GM15510 (cell line): Measurements from ENCODE around the gene PGF.

ENCODE experiments used
- POLR2A ChIP-seq: IDR thresholded peaks from 3 replicates; pipeline ENCODE4 v1.6.1; 2011; ENCODE audit warnings: borderline replicate concordance; ENCODE audit not compliant: insufficient read length; ENCODE audit errors: extremely low read depth

PGF gene

DNA sequence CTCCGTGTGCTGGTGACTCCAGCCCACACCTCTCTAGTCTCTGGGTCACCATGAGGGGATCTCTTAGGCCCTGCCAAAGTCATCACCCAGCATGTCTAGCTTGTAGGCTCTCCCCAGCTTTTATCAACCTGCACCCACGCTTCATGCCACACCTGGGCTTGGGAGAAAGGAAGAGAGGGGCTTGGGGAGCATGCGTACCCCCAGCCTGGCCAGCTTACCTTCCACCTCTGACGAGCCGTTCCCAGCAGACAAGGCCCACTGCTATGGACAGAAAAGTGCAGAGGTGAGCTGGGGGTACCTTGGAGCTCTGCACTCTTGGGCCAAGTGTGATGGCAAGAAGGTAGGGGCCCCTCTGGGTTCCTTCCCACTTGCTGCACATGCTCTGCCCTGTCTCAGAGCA is 1.7 kb downstream of the PGF start:
- TF ChIP-seq POLR2A, result no peak

DNA sequence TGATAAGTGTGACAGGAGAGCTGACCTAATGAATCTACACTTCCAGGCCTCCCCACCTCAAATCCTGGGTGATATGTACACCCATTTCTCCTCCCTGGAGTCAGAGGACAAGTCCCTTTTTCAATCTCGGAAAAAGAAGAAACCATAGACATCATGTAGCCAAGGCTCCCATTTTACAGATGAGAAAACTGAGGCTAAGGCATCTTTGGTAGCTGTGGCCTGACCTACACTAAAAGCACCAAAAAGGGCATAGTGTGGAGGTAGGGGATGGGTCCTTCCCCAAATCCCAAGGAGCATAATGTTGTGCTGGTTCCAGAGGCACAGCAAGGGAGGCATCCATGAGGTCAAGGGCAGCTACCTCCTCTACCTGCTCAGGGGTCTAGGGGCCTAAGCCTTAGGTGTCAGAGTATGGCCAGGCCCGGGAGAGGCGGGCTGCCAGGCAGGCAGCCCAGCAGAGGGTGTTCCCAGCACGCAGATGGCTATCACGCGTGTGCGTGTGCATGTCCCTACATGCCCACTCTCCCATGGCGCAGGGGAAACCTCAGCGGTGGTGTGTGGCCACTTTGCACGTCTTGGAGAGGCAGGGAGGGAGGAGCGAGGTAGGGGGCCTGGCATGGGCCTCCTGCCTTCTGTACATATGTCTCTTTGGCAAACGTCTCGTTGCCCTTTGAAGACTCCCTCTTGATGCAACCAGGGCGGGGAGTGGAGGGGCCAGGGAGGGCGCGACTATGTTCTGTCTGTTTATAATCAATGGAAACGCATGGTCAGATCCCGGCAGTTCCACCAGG is 2.5 kb downstream of the PGF start:
- TF ChIP-seq POLR2A, result no peak

DNA sequence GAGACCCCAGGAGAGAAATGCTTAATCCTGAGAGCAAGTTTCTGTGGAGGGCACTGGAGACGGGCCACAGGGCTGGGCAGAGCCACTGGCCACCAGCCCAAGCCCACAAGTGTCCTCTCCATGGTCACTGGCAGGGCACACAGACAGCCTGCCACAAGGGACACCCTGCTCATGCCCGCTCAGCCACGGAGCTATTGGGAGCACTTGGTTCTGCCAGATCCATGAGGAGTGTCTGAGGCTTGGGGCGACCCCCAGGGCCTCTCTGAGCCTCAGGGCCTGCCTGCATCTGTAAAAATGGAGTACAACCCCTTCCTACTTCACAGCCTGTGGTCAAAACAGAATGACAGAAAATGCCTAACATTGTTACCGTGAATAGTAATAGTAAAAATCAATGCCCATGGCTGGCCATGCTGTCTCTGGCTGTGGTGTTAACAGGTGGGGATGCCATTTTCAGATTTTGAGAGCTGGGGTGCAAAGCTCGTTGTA is 3.2 kb downstream of the PGF start:
- TF ChIP-seq POLR2A, result no peak

DNA sequence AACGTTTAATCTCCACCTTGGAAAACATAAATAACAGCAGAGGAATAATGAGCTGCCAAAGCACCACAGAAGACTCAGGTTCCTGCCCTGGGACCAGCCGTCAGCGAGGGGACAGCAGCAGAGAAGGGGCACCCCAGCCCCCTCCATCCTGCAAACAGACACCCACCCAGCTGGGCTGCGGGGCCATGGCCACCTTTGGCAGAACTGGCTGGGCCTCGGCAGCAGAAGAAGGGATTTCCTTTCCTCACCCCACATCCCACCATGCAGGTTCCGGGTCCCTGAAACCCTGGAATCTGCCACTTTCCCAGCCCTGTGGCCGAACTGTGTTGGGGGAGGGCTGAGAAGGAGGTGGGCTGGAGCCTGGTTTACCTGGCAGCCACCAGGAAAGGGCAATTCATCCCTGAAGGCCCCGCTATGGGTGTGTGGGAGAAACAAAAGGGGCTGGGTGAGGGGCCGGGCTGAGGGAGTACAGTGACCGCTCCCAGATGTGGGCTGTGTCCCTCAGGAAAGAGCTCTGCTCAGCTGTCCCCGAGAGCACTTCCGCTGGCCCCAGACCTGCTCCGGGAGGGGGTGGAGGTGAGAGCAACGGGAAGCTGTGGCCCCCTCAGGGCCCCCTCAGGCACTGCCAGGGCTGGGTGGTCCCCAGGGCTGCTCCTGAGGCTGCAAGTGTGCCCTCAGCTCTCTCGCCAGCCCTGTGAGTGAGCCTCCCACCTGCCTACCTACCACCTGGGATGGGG is 3.8 kb downstream of the PGF start:
- TF ChIP-seq POLR2A, result no peak

DNA sequence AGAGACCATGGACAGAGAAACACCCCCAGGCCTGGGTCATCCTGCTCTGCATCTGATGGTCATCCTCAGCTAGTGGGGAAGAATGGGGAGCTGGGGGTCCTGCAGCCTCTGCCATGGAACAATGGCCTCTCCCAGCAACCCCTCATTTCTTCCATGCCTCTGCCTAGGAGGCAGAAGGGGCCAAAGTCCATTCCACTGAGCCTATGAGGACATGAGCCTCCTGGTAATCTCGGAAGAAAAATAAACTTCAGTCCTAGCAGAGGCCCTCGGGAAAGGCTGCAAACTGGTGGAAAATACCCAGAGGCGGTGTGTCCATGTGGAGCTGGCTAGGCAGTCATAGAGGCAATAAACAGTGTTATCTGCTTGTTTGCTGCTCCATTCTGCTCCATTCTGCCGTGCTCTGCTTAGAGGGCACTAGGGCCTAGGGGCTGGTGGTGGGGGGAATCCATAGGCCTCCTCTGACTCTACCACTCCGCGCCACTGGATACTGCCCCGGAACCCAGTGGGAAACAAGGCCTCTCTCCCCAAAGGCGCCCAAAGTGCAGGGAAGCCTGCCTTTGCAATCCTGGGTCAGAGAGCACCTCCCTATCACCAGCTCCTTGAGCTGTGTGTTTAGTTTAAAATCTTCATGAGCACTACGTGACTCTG is 4.5 kb downstream of the PGF start:
- no peak for TF ChIP-seq POLR2A

DNA sequence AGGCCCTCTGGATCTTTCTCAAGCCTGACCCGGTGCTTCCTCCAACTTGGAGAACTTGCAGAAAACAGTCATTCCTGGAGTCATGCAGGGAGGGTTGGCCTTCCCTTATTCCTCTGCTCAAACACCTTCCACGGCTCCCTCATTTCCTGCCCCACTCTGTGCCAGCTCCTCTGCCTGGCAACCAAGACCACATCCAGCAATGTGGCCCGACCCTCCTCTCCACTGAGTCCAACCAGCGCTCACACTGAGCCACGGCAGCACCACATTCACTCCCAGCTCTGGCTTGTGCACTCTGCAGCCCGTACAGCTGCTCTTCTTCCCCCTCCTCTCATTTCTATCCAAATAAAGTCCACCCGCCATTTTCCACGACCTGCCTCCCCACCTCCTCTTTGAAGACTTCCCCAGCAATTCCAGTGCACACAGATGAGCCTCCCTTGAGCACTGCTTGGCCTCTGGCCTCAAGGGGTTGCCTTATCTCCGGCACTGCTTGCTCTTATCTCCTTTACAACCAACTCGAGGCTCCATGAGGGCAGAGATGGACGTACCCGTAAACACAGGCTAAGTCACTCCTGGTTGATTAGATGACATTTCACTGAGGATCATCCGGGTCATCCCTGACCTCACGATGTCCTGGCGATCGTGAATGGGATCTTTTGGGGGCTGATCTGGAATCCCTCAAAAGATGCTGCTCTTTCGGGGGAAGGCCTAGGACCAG is 5.4 kb downstream of the PGF start:
- no peak for TF ChIP-seq POLR2A

DNA sequence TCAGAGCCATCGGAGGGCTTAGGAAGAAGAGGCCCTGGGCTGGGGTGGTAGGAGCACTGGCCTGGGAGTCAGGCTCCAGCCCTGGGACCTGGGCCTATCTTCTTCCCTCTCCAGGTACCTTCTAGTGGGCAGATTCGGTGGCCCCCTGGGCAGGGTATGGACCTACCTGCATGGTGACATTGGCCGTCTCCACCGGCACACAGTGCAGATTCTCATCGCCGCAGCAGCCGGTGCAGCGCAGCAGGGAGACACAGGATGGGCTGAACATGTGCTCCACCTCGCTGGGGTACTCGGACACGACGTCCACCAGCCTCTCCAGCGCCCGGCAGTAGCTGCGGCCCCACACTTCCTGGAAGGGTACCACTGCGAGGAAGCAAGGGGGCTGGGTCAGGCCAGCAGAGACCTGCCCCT is 6.2 kb downstream of the PGF start:
- no peak for TF ChIP-seq POLR2A

DNA sequence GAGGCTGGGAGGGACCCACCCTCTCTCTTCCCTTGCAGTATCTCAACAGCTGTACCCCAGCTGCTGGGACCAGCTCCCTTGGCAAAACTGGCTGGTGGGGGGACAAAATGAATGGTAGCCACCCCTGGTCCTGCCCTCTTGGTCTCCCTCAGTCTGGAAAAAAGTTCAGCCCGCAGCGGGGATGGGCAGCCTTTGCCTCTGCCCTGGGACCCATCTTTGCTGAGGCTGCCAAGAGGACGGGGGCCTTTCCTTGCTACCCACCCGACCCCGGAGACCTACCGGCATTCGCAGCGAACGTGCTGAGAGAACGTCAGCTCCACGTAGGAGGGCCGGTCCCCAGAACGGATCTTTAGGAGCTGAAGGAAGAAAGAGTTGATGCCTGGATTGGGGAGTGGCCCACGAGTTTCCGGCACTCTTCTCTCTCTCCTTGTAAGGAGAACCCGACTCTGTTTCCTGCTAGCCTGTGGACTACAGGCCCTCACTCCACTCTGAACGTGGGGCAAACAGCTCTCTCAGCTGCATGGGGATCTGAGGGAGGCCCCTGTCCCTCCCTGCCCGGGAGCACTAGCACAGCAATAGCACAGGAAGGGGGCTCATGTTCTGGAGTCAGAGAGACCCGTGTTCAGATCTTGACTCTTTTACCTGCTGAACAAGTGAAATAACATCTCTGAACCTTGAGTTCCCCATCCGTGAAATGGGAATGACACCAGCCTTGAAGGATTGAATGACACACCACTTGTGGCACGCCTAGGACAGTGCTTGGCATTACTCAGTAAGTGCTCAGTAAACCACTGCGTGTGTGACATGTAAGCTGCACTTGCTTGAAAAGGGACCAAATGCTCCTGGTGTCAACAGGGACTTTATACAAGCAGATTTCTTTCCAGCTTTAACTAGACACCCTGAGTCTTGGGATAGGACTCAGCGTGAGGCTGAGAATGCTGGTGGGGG is 6.9 kb downstream of the PGF start:
- TF ChIP-seq POLR2A, result no peak

DNA sequence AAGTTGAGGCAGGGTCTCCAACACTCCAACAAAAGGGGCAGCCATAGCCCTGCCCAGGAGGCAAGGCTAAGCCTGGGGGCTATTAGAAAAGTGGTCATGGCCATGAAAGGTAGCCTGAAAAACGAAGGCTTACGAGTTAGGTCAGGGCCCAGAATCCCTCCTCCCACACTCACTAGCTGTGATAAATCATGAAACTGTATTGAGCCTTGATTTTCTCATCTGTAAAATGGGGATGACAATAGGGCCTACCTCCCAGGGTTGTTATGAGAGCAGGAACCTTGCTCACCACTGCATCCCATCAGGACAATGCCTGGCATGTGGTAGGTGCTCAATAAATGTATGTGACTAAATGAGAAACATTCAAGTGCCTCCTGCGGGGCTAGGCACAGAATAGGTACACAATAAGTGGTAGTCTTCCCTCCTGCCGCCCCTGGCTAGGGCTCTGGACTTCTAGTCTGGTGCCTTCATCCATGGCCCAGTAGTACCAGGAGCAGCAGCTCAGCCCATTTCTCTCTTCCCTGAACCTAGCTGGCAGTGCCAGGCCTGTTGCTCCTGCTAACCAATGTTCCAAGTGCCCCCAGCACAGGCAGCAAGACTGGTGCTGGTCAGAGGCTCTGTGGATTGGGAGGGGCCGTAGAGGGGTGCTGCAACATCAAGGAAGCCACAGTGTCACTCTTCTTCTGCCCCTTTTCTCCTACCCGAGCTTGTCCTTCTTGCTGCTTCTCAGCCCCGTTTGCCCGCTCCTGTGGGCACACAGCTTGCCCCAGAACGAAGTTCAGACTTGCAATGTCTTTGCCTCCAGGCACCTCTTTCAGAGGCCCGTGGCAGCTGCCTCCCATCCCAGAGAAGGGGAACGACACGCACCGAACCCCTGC is 7.8 kb downstream of the PGF start:
- TF ChIP-seq POLR2A, result no peak

DNA sequence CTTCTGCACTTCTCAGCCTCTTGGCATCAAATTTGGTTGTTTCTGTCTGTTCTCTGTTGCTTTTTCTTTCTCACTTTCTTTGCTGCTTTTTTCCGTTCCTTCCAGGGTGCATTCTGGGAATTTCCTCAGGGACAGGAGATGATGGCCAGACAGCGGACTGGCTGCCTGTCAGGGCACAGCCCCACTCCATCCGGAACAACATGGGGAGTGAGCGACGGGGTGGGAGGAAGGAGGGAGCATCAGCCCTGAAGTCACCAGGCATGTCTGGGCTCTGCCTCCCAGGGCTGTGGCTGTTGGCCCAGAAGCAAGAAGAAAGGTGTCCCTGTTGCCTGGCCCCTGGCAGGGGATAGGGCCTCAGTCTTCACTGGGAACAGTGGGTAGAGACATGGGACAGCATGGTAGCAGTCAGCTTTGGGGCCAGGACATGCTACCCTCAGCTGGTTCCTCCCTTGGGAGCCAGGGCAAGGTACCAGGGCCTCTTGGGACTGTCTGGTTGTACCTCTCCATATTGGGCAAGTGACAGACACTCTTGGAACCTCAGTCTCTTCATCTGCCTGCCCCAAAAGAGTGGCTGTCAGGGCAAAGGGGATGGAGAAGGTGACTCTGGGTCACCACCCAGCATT is 8.6 kb downstream of the PGF start:
- TF ChIP-seq POLR2A, result no peak

DNA sequence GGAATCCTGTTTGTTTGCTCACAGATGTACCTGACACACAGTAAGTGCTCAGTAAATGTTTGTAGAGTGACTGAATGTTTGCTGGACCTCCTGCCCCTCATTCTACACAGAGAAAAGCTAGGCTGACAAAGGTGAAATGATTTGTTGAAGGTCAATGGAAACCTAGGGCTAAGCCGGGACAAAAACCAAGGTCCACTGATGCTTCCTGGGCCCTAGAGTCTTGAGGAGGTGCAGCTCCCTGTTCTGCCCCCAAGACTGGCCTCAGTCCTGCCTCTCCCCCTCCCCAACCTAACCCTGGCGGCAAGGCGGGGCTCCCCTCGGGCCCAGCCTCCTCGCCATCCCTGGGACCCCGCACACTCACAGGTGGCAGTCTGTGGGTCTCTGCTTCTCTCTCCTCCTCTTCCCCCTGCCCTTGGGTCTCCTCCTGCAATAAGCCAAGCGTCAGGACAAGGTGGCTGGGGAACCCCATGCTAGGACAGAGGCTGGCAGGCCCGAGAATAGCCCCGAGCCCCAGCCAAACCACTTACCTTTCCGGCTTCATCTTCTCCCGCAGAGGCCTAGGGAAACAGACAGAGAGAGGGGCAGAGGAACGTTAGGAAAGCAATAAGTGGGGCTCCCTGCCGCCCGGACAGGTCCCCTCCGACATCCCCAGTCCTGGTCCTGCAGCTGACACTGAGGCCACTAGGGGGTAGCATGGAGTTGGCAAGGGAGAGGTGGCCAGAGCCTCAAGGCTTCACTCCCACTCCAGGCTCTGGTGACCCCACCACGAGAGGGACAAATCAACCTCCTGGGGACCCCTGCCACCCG is 9.3 kb downstream of the PGF start:
- TF ChIP-seq POLR2A, result no peak

DNA sequence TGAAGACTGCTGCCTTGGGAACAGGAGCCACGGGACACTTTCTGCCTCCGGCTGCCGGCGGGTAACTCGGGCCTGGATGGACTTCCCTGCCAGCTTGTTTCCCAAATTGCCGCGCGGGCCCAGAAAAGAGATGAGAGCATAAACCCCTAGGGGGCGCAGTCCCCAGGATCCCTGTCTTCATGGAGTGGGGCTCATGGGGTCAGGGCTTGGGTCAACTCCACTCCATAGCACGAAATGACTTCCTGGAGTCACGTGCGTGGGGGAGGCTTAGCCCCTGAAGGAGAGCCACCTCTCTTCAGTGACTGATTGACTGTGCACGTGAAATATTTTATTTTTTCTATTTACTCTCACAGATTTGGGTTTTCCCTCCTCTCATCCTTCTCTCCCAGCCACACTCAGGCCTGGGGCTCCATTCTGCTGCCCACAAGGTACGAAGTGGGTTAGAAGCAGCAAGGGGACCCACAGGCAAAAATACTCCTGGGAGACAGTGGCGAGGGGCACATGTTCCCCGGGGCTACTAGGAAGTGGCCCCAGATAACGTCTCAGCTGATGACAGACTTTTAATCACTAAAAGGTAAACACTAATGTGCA is 10.0 kb downstream of the PGF start:
- no peak for TF ChIP-seq POLR2A

DNA sequence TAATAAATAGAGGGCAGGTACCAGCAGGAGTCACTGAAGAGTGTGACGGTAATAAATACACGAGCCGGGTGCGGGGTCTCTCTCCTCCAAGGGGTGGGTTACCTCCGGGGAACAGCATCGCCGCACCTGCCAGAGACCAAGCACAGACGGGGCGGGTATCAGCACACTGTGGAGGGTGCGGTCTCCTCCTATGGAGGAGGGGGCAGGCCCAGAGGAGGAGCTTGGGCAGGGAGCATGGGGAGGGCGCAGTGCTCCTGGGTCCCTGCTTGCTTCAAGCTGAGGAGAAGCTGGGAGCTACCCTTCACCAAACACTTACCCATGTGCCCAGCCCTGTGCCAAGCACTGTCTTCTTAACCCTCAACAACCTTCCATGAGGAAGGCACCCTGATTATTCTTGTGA is 12.8 kb downstream of the PGF start:
- TF ChIP-seq POLR2A, result peak; percentile 42
